A549 (cell line): ENCODE results near the gene TMEM203. TPM values are rescaled to one million over a fixed set of nuclear protein-coding genes. Genes with fewer than 3 reads are reported as not detected.

Experiments
- ATAC-seq, 2 experiments: fragments of 200-7000 bp in 1 of 2; fragments of >200 bp in 1 of 2; cut with Nextera tagmentation in 1 of 2; cut with Tn5 transposase in 1 of 2; 3 replicates each; pipeline versions ENCODE4 v1.8.0 to v1.9.1; 2018 to 2020; ENCODE audit warnings: mild to moderate bottlenecking in 1 of 2, moderate library complexity in 1 of 2
- CTCF ChIA-PET: fragments of 300-600 bp; sonication (Branson Sonifier 250); formaldehyde crosslinking; extraction: SDS; loops from one replicate; lab custom pipeline; 2021; ENCODE audit warnings: antibody characterized with exemption, inconsistent platforms; lab: Yijun Ruan, JAX
- POLR2A ChIA-PET: fragments of 350-600 bp; formaldehyde crosslinking; extraction: SDS; loops from one replicate; lab custom pipeline; 2021; ENCODE audit warnings: antibody characterized with exemption, inconsistent platforms; lab: Yijun Ruan, JAX
- DNase-seq, 2 experiments: peaks; one replicate each; pipeline versions ENCODE4 v3.0.0 to v3.0.0-alpha.2; 2011 to 2016; ENCODE audit warnings: low read depth in 1 of 2, low spot score in 1 of 2
- FAIRE-seq: peaks from 2 replicates; lab custom pipeline; 2011; peaks lifted over from hg19 to GRCh38; lab: Jason Lieb, UNC
- H3K27ac ChIP-seq, 2 experiments: fragments of >200 bp; sonication (Bioruptor Twin); formaldehyde crosslinking; 3 replicates each; pipeline ENCODE4 v1.5.1; 2016 to 2017
- H3K4me1 ChIP-seq: fragments of >200 bp; sonication (Bioruptor Twin); formaldehyde crosslinking; 3 replicates; pipeline ENCODE4 v1.6.1; 2016
- H3K4me2 ChIP-seq: fragments of >200 bp; sonication (Bioruptor Twin); formaldehyde crosslinking; 3 replicates; pipeline ENCODE4 v1.6.1; 2016
- H3K4me3 ChIP-seq: fragments of >200 bp; sonication (Bioruptor Twin); formaldehyde crosslinking; 3 replicates; pipeline ENCODE4 v1.5.1; 2016
- H3K9me3 ChIP-seq: fragments of >200 bp; sonication (Bioruptor Twin); formaldehyde crosslinking; 3 replicates; pipeline ENCODE4 v1.6.1; 2016
- EHF ChIP-seq: fragments of 250-450 bp; sonication (Bioruptor Pico); IDR thresholded peaks from 2 replicates; pipeline ENCODE4 v1.5.0; 2020; ENCODE audit warnings: mild to moderate bottlenecking
- HDAC2 ChIP-seq: fragments of 200-600 bp; sonication (generic); IDR thresholded peaks from 2 replicates; pipeline ENCODE4 v1.6.1; 2016
- HOXA7 ChIP-seq: fragments of 250-450 bp; sonication (Bioruptor Pico); IDR thresholded peaks from 2 replicates; pipeline ENCODE4 v1.5.0; 2020; ENCODE audit warnings: mild to moderate bottlenecking, moderate library complexity
- JUN ChIP-seq, 2 experiments: fragments of >200 bp; sonication (Bioruptor Twin); formaldehyde crosslinking; IDR thresholded peaks; 2 replicates in 1 of 2; 3 replicates in 1 of 2; pipeline ENCODE4 v1.6.1; 2016 to 2017
- KDM1A ChIP-seq: fragments of 200-600 bp; sonication (generic); IDR thresholded peaks from 2 replicates; pipeline ENCODE4 v1.6.1; 2016; ENCODE audit warnings: low read depth, mild to moderate bottlenecking
- KDM5A ChIP-seq: fragments of 200-600 bp; sonication (generic); IDR thresholded peaks from 2 replicates; pipeline ENCODE4 v1.6.1; 2016; ENCODE audit warnings: antibody characterized with exemption, mild to moderate bottlenecking
- NFE2L2 ChIP-seq: fragments of 150-350 bp; conservative IDR thresholded peaks from 2 replicates; pipeline ENCODE4 v1.6.1; 2014; ENCODE audit warnings: low read length
- POLR2A ChIP-seq: IDR thresholded peaks from 2 replicates; pipeline ENCODE4 v1.6.1; 2012; ENCODE audit warnings: mild to moderate bottlenecking, low read length
- POLR2AphosphoS2 ChIP-seq: conservative IDR thresholded peaks from 2 replicates; pipeline ENCODE4 v1.6.1; 2012; ENCODE audit warnings: low read length, improper control_type of control experiment, inconsistent platforms
- RAD21 ChIP-seq, 2 experiments: fragments of >200 bp in 1 of 2; sonication (Bioruptor Twin) in 1 of 2; formaldehyde crosslinking in 1 of 2; IDR thresholded peaks in 1 of 2; conservative IDR thresholded peaks in 1 of 2; 2 replicates in 1 of 2; 3 replicates in 1 of 2; pipeline ENCODE4 v1.6.1; 2012 to 2018; ENCODE audit warnings: inconsistent platforms in 1 of 2
- RARB ChIP-seq: fragments of 250-450 bp; sonication (Bioruptor Pico); IDR thresholded peaks from 2 replicates; pipeline ENCODE4 v1.8.0; 2021; ENCODE audit warnings: mild to moderate bottlenecking, moderate library complexity
- RCOR1 ChIP-seq: fragments of 150-350 bp; IDR thresholded peaks from 2 replicates; pipeline ENCODE4 v1.6.1; 2014; ENCODE audit warnings: antibody characterized with exemption, low read length, low read depth
- RFX5 ChIP-seq: fragments of 450-650 bp; IDR thresholded peaks from 2 replicates; pipeline ENCODE4 v1.7.1; 2014; ENCODE audit warnings: antibody characterized with exemption, mild to moderate bottlenecking, moderate library complexity
- ZSCAN20 ChIP-seq: fragments of 250-450 bp; sonication (Bioruptor Pico); IDR thresholded peaks from 2 replicates; pipeline ENCODE4 v1.8.0; 2022; ENCODE audit warnings: mild to moderate bottlenecking, moderate library complexity
- WGBS: methylation state at CpG from one replicate; pipeline ENCODE4 v1.1.6; 2017; ENCODE audit errors: missing lambda C conversion rate; 5-methylcytosine and 5-hydroxymethylcytosine counted together
- polyA plus RNA-seq, 4 experiments: library from polyadenylated mRNA; depleted of rRNA in 3 of 4; stranded (reverse); fragments of >200 nt; fragmentation: RNase III in 1 of 4; extraction: RNeasy Plus Mini Kit Qiagen cat#74134 plus additional on column Dnase treatment in 1 of 4; gene quantifications; 2 replicates in 3 of 4; 3 replicates in 1 of 4; pipeline ENCODE4 v1.2.3, GENCODE V29; 2011 to 2017
- TF ChIP-seq, protein P1 (sequence below): IDR thresholded peaks from 2 replicates; pipeline ENCODE4 v1.6.1; 2012; ENCODE audit warnings: low read depth, borderline replicate concordance
- TF ChIP-seq, protein P2 (sequence below): IDR thresholded peaks from 2 replicates; pipeline ENCODE4 v1.6.1; 2012
- TF ChIP-seq, protein P3 (sequence below): fragments of 150-350 bp; IDR thresholded peaks from 2 replicates; pipeline ENCODE4 v1.6.1; 2014; ENCODE audit warnings: low read depth, mild to moderate bottlenecking, low read length

TMEM203 gene
- polyA plus RNA-seq, 2 of the 4 experiments (the other 2 are of a cell fraction) = 31.0 to 47.3 TPM

DNA sequence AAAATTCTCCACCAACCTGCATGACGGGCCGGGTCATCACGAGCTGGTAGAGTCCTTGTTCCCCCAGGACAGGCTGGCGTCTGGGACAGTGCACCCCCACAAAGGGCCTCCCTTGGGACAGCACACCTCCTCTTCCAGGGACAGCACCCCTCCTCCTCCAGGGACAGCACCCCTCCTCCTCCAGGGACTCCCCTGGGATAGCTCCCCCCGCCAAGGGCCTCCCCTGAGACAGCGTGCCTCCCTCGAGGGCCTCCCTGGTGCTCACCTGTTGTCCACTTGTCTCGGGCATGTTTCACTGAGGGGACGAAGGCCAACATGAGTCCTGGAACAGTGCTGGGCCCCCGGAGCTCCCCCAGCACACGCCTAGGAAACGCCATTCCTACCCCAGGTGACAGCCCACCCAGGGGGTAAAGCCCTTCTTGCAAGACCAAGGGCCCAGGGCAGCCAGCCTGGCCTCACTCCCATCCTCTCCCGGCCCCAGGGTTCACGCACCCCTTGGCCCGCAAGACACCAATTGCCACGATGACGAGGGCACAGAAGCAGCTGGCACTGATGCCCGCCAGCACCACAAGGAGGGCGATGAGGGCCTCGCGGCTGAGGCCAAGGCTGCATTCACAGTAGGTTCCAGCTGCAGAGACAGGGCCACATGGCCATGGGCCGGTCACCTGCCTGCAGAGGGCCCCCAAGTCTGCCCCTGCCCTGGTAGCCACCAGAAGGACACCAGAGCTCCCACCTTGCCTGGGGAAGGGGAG, 34.1 kb downstream of the TMEM203 start:
- FAIRE-seq = no peak
- no peak for TF ChIP-seq RAD21 (conservative IDR thresholded peaks at IDR 0.05 in 1 of 2, IDR thresholded peaks at IDR 0.05 in 1 of 2)
- no peak overlapping the region for H3K27ac ChIP-seq
- CTCF ChIA-PET = interaction anchor here (0.9 to 16.5 kb wide), 9 partner anchors 8 to 142 kb away, joined by 3 to 156 read pairs (median 6); partner anchors contain the start of genes ANAPC2, RNF224 and SSNA1
- H3K4me1 ChIP-seq = peaks cover 27% of the 10 kb centered on the region
- no peak overlapping the region for H3K4me3 ChIP-seq
- no peaks in the 10 kb centered on the region for H3K9me3 ChIP-seq
- POLR2A ChIA-PET = interaction anchor here (1.3 kb wide), 1 partner anchor 17 kb away, joined by 3 read pairs; the partner anchor contains the start of genes ANAPC2 and SSNA1
- H3K4me2 ChIP-seq = no peak overlapping the region
- no peak for ATAC-seq
- 84% methylated on average over 21 of the region's 22 CpGs for WGBS
- no peak for DNase-seq

DNA sequence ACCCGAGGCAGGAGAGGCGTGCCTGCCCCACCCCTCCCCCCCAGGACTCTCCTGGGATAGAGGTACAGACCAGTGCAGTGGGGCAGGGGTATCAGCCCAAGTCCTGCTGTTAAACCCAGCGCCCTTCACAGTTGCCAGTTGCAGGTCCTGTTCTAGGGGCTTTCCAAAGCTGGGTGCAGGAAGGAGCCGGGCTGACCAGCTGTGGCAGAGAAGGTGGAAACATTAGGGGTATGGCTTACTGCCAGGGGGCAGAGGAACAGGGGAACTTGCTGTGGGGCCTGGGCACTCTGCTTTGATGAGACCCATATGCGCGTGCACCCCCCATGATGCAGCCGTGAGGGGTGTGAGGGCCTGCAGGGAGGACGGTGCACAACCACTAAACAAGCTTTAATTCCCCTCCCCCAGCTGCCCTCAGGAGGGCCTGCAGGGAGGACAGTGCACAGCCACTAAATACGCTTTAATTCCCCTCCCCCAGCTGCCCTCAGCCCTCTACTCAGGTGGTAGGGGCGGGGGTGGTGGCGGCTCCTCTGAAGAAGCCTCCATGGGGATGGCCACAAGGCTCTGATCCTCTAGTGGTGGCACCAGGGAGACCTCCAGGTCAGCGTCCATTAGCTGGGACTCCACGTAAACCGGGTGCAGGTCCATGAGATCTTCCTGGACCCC, 34.8 kb downstream of the TMEM203 start:
- H3K27ac ChIP-seq = no peak overlapping the region
- no peak for TF ChIP-seq RCOR1
- TF ChIP-seq, all 56 proteins: peak for 0
- Histone ChIP-seq H3K4me3 (no peak overlapping the region), H3K9me3 (no peaks in the 10 kb centered on the region), H3K4me2 (no peak overlapping the region), H3K4me1 (peaks cover 27% of the 10 kb centered on the region)
- ATAC-seq (no peak), FAIRE-seq (no peak), DNase-seq (no peak)
- ChIA-PET CTCF (interaction anchor here (0.5 to 16.5 kb wide), 10 partner anchors 8 to 141 kb away, joined by 3 to 156 read pairs (median 6); partner anchors contain the start of genes ANAPC2, RNF224 and SSNA1), POLR2A (interaction anchor here (1.8 kb wide), 1 partner anchor 41 kb away, joined by 7 read pairs; no protein-coding TSS in a partner anchor)
- WGBS = 70% methylated on average over 12 of the region's 14 CpGs

DNA sequence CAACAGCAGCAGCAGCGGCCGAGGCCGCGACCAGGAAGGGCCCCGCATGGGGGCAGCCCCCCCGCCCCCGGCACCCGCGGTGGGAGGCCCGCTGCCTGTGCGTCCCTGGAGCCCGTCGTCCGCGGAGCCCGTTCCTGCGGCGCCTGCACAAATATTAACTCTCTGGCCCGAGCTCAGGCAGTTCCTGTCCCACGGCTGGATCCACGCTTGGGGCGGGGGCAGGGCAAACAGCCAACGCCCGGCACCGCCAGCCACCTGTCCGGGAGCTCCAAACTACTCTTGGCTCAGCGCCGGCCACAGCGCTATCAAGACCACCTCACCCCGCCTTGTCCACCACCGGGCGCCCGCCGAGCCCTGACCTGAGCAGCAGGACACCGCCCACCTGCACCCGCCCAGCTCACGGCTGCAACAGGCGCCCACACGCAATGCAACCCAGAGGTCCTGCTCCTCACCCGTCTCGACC, 35.5 kb downstream of the TMEM203 start, which contains the start of gene LRRC26:
LRRC26 (minus strand) TSS at position 156 of the 463 bp plus-strand sequence; CDS start at position 48, 108 bp downstream.
- POLR2A ChIA-PET = interaction anchor here (1.1 to 1.8 kb wide), 3 partner anchors 13 to 40 kb away, joined by 3 to 7 read pairs (median 3); no protein-coding TSS in a partner anchor
- ATAC-seq (no peak), DNase-seq (no peak), FAIRE-seq (no peak)
- peak within 1 kb of the TSS; percentile 99 for H3K4me2 ChIP-seq
- no peak for TF ChIP-seq ZSCAN20 (CRISPR knock-in tag)
- H3K4me1 ChIP-seq = peaks cover 27% of the 10 kb centered on the region
- no peaks in the 10 kb centered on the region for H3K9me3 ChIP-seq
- CTCF ChIA-PET = interaction anchor here (0.5 to 16.5 kb wide), 11 partner anchors 7 to 141 kb away, joined by 3 to 156 read pairs (median 6); partner anchors contain the start of genes ANAPC2, RNF224 and SSNA1
- H3K27ac ChIP-seq = peak within 1 kb of the TSS; percentile 59 to 78; a peak in 5 of 6 replicates
- H3K4me3 ChIP-seq = peak within 1 kb of the TSS; percentile 47
- 66% methylated on average over 27 of the region's 41 CpGs for WGBS

DNA sequence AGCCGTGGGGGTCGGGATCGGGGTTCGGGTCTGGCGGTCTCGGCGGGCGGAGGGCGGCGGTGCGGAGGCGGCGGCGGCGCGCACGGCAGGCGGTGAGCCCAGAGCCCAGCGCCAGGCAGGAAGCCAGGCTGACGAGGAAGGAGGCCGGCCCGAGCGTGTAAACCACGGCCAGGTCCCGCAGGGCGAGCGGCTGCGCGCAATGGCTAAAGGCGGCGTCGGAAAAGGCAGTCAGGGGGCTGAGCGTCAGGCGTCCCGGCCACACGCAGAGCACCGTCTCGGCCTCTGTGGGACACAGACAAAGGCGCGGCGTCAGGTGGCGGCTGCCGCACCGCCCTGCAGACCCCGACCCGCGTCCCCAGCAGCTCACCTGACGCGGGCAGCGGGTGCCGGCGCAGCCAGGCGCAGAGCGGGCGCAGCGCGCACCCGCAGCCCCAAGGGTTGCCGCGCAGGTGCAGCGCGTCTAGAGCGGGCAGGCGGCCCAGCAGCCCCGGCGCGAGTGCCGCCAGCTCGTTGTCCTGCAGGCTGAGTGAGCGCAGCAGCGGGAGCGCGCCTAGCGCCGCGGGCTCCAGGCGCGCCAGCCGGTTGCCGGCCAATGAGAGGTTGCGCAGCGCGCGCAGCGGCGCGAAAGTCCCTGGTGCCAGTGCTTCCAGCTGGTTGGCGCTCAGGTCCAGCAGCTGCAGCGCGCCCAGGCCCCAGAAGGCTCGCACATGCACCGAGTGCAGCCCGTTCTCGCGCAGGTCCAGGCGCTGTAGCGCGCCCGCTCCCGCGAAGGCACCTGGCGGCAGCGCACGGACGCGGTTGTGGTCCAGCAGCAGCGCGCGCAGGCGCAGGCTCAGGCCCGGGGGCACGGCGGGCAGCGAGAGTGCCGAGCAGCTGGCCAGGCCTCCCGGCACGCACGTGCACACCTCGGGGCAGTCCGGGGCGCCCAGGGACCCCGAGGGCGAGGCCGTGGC, 36.3 kb downstream of the TMEM203 start:
- DNase-seq (peak; percentile 74 to 84), FAIRE-seq (no peak), ATAC-seq (peak; percentile 37 to 57)
- Histone ChIP-seq H3K9me3 (no peaks in the 10 kb centered on the region), H3K27ac (peak overlapping the region; percentile 59 to 78), H3K4me3 (peak overlapping the region; percentile 47), H3K4me2 (peak overlapping the region; percentile 99), H3K4me1 (peaks cover 27% of the 10 kb centered on the region)
- WGBS = 3% methylated on average over 38 of the region's 124 CpGs
- ChIA-PET CTCF (interaction anchor here (0.5 to 16.5 kb wide), 11 partner anchors 10 to 67 kb away, joined by 3 to 156 read pairs (median 5); partner anchors contain the start of genes ANAPC2, RNF224 and SSNA1), POLR2A (interaction anchor here (0.6 to 1.8 kb wide), 7 partner anchors 12 to 177 kb away, joined by 3 to 7 read pairs (median 4); partner anchors contain the start of genes PAXX and TUBB4B)
- no peak for TF ChIP-seq EHF
- TF ChIP-seq, protein P1, sequence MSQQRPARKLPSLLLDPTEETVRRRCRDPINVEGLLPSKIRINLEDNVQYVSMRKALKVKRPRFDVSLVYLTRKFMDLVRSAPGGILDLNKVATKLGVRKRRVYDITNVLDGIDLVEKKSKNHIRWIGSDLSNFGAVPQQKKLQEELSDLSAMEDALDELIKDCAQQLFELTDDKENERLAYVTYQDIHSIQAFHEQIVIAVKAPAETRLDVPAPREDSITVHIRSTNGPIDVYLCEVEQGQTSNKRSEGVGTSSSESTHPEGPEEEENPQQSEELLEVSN = peak; percentile 61
- TF ChIP-seq JUN (IDR thresholded peaks at IDR 0.05) = peak in 1 of 2 experiments; percentile 26; a peak in 1 of 5 replicates
- TF ChIP-seq, protein P2, sequence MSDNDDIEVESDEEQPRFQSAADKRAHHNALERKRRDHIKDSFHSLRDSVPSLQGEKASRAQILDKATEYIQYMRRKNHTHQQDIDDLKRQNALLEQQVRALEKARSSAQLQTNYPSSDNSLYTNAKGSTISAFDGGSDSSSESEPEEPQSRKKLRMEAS = peak; percentile 71
- no peak for TF ChIP-seq KDM5A
- TF ChIP-seq RARB = no peak
- no peak for TF ChIP-seq POLR2AphosphoS2
- TF ChIP-seq NFE2L2 = no peak
- TF ChIP-seq, protein P3, sequence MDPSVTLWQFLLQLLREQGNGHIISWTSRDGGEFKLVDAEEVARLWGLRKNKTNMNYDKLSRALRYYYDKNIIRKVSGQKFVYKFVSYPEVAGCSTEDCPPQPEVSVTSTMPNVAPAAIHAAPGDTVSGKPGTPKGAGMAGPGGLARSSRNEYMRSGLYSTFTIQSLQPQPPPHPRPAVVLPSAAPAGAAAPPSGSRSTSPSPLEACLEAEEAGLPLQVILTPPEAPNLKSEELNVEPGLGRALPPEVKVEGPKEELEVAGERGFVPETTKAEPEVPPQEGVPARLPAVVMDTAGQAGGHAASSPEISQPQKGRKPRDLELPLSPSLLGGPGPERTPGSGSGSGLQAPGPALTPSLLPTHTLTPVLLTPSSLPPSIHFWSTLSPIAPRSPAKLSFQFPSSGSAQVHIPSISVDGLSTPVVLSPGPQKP = no peak
- no peak for TF ChIP-seq KDM1A
- peak; percentile 39 for TF ChIP-seq POLR2A
- TF ChIP-seq HOXA7 (CRISPR knock-in tag) = no peak
- TF ChIP-seq HDAC2 = no peak; the same call in 1 of the 2 replicates
- no peak for TF ChIP-seq RFX5
